IPS DF 4.7 (cell line): ENCODE data around the gene PZP.

Experiments used
- DNase-seq: peaks from one replicate; pipeline ENCODE4 v3.0.0-alpha.2; 2013; ENCODE audit warnings: low spot score; ENCODE audit errors: extremely low read depth

The PZP gene

DNA sequence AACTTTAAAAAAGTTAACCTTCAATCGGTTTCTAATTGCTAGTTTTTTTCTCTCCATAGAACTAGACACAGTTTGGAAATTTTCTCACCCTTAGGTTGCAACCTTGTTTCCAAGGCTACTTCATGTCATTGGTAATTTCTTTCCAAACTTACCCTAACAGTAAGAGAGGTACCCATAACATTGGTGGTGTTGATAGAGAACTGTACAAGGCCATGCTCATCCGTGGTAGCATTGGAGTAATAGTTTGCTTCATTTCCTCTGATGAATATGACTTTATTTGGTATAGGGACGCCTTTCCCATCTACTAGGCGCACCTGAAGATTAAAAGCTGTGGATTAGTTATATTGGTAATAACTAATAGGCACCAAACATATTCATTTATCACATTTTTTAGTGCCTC lies 104.1 kb downstream of the PZP start:
- DNase-seq = no peak

DNA sequence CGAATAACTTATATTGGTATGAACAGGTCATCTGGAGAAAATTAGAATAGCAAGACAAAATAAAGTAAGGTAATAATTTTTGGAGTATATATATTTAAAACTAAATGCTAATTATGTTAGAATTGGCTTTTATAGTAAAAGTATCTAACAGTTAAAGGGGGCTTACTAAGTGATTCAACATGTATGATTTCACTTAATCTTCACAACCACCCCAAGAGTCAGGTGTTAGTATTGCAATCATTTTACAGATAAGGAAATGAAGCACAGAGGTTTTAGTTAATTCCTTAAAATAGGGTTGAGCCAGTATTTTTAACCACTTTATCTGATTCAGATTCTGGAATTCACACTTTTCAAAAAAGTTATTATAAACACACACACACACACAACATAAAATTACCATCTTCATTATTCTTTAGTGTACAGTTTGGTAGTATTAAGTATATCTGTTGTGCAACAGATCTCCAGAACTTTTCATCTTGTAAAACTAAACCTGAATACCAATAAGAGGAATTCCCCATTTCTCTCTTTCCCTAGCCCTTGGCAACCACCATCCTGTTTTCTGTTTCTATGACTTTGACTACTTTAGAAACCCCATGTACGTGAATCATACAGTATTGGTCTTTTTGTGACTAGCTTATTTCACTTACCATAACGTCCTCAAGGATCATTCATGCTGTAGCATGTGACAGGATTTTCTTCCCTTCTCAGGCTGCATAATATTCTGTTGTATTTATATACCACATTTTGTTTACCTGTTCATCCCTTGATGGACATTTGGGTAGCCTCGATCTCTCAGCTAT lies 104.9 kb downstream of the PZP start:
- no peak for DNase-seq

DNA sequence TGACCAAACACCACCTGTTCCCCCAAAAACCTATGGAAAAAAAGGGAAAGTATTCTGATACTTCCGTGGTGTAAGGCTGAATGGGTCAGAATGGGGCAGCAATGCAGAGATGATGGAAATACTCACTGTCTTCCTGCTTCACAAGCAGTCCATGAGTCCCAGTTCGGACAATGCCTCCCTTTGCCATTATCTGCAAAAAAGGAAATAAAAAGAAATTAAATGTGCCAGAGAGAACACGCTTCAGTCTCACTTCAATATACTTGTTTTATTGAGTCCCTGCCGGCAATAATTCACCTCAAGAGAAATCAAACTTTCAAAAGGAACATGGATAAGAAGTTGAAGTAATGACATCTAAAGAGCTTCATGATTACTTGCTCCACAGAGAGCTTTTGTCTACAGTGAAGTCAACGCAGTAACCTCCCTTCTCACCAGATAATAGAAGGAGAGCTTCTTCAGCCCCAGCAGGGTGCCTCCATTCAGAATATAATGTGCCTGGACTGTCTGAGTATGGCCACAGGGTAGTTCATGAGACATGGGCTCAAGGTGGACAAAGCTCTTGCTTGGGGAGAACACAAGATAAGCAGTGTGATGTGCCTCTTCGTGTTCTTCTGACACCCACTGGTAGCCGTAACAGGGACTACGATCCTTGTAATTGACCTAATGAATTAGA lies 107.0 kb downstream of the PZP start:
- no peak for DNase-seq

DNA sequence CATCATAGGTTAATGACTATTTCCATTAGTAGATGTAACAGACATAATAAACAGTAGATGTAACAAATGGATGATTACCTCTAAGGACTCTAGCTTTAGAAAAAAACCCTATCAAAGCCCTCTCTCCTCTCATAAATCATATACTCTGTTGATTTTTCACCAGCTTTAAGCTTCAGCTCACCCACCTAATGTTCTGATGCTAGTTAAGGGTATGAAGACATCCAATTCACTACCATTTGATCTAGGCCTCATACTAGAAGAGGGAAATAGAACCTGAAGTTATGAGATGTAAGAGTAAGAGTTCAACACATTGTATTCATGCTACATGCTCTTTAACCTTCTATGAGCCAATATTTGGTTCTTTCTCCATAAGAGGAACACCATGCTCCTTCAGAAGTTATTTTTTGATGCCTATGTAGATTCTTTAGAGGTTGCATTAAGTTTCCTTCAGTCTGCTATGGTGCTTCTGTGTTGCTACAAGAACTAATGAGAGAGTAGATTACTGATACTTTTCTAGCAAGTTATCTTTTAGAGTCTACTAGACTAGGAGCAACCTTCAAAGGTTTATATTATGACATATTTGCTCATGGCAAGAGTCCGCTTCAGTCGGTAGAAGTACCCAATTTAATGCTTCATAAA lies 108.5 kb downstream of the PZP start:
- no peak for DNase-seq
